NCI-H510A (cell line): ENCODE measurements around the gene LTA.
A peak's percentile ranks its signal among the peaks of the same experiment; 100 is the strongest.
"Not testable (repeated sequence)": the region's sequence is repeated elsewhere in the genome, so short reads cannot be mapped to it uniquely, and the experiment has no call there.

ENCODE experiments used
- DNase-seq: peaks from one replicate; lab custom pipeline; 2025; lab: John Stamatoyannopoulos, UW

The LTA gene

GRCh38 chr6:31586599-31587281 lies 14.7 kb downstream of the LTA start:
- DNase-seq = no peak

DNA sequence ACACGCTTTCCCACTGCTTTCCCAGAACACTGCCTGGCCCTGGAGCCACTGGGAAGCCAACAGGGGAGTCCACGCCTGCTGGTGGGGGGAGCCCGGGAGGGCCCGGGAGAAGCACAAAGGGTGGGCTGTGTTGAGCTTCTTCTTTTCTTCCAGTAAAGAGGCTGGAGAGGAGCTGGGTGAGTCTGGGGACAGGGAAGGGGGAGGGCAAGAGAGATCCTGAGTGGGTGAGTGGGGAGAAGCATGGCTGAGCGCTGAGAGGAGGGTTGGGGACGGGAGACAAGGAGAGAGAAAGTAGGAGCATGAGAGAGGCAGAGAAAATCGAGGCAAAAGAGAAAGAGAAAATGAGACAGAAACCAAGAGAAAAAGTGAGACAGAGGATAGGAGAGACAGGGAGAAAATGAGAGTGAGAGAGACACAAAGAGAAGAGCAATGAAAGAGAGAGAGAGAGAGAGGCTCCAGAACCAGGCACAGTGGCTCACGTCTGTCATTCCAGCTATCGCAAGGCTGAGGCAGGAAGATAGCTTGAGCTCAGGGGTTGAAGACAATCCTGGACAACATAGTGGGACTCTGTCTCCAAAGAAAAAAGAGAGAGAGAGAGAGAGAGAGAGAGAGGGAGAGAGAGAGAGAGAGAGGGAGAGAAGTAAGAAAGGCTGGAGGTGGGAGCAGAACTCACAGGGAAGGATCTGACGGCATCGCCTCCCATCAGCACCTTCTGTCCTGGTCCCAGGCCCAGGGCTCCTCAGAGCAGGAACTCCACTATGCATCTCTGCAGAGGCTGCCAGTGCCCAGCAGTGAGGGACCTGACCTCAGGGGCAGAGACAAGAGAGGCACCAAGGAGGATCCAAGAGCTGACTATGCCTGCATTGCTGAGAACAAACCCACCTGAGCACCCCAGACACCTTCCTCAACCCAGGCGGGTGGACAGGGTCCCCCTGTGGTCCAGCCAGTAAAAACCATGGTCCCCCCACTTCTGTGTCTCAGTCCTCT lies 16.0 kb downstream of the LTA start:
- no peak for DNase-seq

DNA sequence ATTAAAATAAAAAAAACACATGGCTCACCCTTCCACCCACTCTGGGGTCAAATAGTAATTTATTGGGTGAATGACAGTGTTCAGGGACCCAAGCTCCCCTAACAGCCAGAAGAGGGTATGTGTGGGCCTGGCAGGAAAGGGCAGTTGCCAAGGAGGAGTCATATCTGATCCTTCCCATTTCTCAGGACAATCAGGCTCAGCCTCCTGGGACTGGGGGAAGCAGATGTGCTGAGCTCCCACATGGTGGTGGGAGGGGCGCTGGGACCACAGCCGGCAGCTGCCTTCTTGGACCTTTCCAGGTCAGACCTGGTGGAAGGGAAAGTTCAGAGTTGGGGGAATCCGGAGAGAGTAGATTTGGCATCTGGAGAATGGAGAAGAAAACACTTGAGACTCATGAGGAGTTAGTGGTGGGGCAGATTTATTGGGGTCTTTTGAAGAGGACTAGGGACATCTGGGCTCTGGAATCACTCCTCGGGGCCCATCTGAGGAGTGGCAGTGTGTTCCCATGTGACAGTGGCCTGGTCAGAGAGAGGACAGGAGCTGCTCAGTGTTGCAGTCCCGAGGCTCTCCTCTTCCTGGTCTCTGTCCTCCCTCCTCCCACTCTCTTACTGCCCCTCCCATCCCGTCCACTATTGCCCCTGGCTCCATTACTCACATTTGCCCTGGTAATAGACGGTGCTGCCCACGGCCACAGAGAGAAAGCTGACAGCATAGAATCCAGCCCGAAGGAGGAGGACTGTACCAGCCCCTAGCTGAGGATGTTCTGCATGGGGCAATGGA lies 17.0 kb downstream of the LTA start:
- no peak for DNase-seq

DNA sequence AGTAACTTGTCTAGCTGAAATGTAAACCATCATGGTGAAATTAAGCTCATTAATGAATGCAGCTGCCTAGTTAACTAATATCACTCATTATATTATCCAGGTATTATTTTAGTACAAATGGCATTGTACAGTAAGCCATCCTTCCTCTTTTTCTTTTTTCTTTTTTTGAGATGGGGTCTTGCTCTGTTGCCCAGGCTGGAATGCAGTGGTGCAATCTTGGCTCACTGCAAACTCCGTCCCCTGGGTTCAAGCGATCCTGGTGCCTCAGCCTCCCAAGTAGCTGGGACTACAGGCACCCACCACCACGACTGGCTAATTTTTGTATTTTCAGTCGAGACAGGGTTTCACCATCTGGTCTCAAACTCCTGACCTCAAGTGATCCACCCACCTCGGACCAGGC lies 18.6 kb downstream of the LTA start:
- not testable (repeated sequence) for DNase-seq

DNA sequence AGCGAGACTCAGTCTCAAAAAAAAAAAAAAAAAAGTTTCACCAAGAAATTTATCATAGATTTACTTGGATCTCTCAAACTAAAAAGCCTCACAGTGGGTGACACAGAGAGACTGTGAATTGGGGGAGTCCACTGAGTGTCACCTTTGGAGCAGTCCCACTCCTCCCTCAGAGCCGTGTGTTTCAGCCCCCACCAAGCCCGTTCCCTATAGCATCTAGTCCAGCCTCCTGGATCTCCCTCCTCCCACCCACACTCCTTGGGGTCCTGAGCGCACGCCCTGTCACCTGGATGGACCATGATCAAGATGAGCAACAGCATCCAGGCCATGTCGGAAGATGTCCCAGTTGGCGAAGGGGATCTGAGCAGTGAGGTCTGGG lies 20.3 kb downstream of the LTA start:
- DNase-seq = no peak

DNA sequence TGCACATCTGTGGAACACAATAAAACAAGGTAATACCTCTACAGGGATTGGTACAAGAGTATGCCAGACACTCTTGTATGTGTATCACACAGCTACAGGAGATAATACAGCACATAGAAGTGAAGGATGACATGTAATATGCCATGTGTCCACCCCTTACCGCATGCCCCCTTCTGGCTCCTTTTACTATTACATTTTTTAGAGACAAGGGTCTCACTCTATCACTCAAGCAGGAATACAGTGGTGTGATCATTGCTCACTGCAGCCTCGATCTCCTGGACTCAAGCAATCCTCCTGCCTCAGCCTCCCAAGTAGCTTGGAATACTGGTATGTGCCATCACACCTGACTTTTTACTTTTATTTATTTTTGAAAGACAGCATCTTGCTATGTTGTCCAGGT lies 24.9 kb downstream of the LTA start:
- no peak for DNase-seq

GRCh38 chr6:31607317-31607716 lies 35.2 kb downstream of the LTA start:
- no peak for DNase-seq

- no peak for DNase-seq
These were observed 37.7 kb downstream of the LTA start for GRCh38 chr6:31609519-31610406.

DNA sequence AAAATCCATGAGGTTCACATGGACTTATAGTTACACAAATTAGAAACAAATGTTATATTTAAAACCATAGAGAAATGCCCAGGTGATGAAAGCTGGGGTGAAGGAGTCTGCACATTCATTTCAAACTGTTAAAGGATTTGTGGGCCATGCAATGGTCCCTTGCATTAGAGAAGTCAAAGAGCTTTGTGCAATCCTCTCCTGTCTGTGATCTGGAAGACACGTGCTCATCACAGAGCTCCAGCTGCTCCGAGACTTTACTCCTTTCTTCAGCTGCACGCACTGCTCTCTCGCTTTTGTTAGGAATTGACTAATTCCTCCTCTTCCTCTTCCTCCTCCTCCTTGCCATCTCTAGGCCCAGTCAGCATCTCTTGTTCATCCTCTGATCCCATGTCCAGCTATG lies 38.9 kb downstream of the LTA start:
- no peak for DNase-seq

- no peak for DNase-seq
These were observed 42.1 kb downstream of the LTA start for GRCh38 chr6:31614075-31614619.

- DNase-seq = no peak
These were observed 42.8 kb downstream of the LTA start, which contains the start of gene AIF1 for GRCh38 chr6:31614684-31615578. TSS of gene AIF1 (plus strand) at chr6:31615234. CDS start at chr6:31615330, 96 bp downstream.

GRCh38 chr6:31615748-31616147 lies 43.7 kb downstream of the LTA start:
- DNase-seq = no peak

- no peak for DNase-seq
These were observed 44.9 kb downstream of the LTA start for GRCh38 chr6:31617010-31617409.

DNA sequence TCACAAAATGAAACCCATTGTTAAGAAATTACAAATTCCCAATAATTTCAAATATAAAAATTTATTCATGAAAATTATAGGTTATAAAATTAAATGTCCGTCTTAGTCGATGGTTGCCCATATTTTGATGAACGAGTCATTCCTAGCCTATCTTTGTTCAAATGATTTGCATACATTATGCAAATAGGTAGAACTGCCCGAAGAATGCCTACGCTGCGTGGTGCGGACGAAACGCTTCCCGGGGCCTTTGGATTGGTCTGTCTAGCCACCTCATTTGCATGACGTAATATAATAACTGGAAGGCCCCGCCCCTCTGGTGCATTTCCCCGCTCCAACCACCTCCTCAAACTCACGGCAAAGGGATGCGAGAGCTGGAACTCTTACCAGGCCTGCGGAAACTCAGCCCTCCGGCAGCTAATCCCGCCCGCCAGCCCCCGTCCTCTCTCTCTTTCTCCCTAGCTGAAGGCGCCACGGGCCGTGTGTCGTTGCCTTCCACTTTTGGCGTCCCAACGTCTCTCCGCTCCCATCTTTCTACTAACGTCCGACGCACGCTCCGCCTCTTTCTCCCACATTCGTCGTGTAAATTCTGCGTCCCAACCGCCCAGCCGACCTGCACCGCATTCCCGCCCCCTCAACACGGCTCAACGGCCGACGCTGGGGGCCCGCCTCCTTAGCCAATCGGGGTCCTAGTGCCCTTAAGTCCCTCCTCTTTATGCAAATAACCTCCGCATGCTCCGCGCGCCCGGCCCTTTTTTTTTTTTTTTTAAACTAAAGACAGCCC lies 47.9 kb downstream of the LTA start:
- peak; percentile 99 for DNase-seq

GRCh38 chr6:31620586-31621319 lies 48.7 kb downstream of the LTA start, which contains the start of gene PRRC2A:
TSS of gene PRRC2A (plus strand) at chr6:31620715. CDS start at chr6:31622790, 2,075 bp downstream.
- DNase-seq = peak; percentile 98

DNA sequence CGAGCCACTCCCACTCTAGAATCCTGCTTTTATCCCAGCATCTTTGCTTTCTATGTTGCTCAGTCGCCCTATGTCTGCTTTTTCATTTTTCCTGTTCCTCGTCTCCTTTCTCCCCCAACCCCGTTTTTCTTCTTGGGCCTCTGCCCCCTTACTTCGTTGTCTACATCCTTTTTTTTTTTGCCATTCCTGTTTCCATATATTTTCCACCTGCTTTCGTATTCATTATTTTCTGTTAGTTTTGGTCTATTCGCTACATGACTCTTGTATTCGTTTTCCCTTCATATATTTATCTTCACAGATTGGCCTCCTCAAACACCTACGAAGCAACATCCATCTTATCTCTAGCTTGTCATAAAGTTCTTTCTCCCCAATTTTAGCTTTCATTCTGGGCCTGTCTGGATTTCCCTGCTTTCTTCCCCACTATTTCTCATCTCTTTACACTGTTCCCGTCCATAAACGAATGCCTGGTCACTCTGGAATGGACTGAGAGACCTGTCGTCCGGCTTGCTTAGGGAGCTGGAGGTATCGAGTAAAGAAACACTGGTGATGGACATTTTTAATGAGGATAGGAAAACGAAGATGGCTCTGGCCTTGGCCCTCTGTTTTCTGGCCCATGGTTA lies 49.3 kb downstream of the LTA start:
- no peak for DNase-seq

- no peak for DNase-seq
These were observed 49.9 kb downstream of the LTA start for GRCh38 chr6:31621991-31622390.

- no peak for DNase-seq
These were observed 50.6 kb downstream of the LTA start for GRCh38 chr6:31622684-31623091.
